Lung microvascular endothelial cell (primary cell): ENCODE measurements around the gene KNDC1. TPM values are rescaled to one million over a fixed set of nuclear protein-coding genes. Genes with fewer than 3 reads are reported as not detected.

Experiments
- DNase-seq, 2 donors: peaks; one replicate each; pipeline versions ENCODE4 v3.0.0 to v3.0.0-alpha.2; 2010; ENCODE audit warnings: low read depth in 2 of 2
- total RNA-seq: library from RNA; depleted of rRNA; stranded (reverse); fragments of >200 nt; gene quantifications from 2 replicates; pipeline ENCODE4 v1.2.1, GENCODE V29; 2014

KNDC1 gene
- total RNA-seq, 1 donor from 2014 or later: 0.20 TPM

GRCh38 chr10:133237588-133238465, 77.8 kb downstream of the KNDC1 start, which contains the start of gene VENTX:
Gene VENTX, plus strand, starts transcription at chr10:133237855. Its CDS starts 60 bp downstream, at chr10:133237915.
- no peak for DNase-seq

DNA sequence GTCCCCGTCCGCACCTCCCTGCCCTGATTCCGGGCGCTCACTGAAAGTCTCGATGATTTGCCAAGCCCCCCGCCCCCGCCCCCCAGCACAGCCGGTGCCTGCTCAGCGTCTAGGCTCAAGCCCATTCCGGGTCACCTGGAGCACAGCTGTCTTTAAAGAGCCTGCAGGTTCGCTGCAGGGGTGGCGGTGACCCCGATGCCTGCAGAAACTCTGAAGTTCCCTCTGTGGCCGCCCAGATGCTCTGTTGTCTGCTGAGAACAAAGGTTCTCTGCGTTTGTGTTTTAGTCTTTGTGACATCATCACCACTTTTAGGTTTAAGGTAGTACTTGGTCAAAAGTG, 78.4 kb downstream of the KNDC1 start:
- DNase-seq: no peak

GRCh38 chr10:133239990-133240389, 80.0 kb downstream of the KNDC1 start:
- DNase-seq: no peak

DNA sequence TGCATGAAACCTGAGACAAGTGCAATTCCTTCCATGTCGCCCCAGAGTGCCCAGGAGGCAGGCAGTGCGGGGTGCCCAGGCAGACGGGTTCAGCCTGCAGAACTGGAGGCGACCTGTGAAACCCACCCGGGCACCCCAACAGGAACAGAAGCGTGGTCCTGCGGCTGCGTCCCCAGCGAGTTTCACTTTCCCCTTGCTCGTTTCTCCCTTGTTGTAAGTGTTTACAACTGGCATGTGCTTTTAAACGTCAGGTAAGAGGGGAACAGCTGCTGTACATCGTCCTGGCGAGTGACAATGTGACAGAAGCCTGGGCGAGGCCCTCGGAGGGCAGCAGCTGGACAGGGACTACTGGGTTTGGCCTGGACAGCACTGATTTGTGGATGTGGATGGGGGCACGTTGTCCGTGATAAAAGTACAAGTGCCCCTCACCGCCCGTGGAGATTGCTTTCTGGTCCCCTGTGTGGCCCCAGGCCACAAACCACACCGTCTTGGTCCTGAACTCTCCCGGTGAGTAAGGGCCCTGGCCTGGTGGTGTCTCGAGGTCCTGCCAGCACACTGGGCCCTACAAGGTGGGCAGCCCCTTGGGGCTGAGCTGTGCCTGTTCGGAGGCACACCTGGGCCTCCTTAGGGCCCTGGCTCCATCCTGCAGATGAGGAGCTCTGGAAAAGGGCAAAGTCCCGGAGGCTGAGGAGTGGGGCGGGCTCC, 81.6 kb downstream of the KNDC1 start:
- no peak for DNase-seq

DNA sequence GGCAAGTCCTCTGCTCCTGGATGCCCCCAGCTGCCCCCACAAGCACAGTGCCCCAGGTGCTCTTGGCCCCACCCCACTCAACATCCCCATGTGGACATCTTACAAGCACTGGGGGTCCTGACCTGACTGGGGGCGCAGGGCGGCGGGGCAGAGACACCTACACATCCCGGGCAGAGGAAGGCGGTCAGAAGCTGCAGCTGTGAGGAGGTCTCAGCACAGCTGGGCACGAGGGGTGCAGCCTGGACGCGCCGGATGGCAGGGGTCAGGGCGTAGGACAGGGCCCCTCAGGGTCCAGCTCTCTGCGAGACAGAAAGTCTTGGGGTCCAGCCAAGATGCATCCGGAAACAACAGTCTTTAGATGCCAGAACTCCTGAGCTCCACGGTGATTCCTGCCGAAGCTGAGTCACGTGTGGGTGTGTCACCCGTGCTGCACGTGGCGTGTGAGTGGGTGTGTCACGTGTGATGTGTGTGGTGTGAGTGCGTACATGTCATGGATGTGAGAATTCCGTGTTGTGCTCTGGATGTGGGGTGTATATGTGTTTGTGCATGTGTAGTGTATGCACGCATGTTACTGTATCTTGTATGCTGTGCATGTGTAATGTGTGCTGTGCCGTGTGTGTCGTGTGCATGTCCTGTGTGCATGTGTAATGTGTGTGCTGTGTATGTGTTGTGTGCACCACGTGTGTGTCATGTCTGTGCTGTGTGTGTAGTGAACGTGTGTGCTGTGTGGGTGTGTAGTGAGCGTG, 82.8 kb downstream of the KNDC1 start:
- peak in 1 of 2 donors; percentile 30 for DNase-seq

- DNase-seq: no peak
Measured at GRCh38 chr10:133243593-133243992, 83.6 kb downstream of the KNDC1 start.

DNA sequence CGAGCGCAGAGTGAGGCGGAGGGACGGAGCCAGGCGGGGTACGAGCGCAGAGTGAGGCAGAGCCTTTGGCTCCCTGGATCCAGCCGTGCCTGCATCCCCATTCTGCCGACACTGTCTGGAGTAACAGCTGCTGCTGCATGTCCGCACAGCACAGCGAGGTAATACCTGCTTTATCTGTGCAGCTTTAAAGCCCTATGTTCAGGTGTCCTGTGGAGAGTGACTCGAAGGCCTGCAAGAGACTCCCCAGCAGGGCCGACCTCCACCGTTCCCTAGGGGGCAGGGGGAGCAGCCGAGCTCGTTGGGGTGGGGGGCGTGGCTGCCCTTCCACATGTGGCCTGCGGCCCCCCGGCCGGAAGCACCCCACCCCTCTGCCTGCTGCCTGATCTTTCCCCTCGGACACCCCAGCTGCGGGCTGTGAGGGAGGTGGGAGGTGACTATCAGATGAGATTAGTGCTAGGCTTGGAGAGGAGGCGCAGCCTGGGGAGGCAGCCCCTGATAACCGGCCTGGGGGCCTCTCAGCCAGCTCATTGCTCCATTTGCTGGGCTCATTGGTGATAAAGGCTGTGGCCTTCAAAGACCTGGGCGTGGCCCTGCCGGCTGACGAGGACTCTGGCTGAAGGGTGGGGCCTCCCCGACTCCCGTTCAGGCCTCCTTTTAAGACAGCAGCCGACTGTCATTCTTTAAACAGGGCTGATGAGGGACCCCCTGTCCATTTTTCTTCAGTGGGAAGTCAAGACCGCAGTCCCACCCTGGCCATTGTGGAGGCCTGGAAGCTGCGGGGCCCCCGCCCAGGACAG, 85.6 kb downstream of the KNDC1 start:
- no peak for DNase-seq

DNA sequence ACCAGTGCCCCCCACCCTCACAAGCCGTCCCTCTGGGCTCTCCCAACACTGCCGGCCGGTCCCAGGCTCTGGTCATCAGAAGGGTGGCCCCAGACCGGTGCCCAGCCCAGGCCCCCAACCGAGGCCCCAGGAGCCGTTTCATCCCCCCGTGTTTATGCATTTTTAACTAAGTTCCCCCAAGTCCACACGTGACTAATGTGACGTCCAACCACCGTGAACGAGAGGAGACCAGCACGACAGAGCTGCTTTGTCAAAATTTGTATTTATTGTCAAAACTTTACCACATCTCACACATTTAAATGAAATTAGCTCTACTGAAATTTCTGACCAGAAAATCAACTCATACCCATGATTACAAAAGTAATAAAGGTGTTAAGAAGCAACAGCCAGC, 86.2 kb downstream of the KNDC1 start:
- no peak for DNase-seq

- DNase-seq: no peak
Measured at GRCh38 chr10:133247681-133248333, 87.8 kb downstream of the KNDC1 start.

DNA sequence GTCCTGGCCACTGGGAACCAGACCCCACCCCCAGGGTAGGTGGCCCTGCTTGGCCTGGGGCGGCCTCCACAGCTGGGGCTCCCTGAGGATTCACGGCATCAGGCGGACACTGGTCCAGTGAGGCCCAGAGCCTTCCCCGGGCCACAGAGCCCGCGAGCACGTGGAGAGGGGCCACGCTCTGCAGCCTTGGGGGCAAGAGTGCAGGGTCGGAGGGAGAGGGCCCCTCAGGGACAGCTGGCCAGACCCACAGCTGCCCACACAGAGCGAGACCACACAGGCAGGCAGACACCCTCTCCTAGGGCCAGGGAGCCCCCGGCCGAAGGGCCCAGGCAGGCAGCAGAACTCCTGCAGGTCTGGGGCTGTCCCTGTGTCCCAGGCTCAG, 88.3 kb downstream of the KNDC1 start:
- no peak for DNase-seq

GRCh38 chr10:133249094-133249780, 89.2 kb downstream of the KNDC1 start:
- no peak for DNase-seq

GRCh38 chr10:133249975-133250754, 90.1 kb downstream of the KNDC1 start:
- no peak for DNase-seq

- DNase-seq: no peak
Measured at GRCh38 chr10:133251388-133252222, 91.6 kb downstream of the KNDC1 start.

DNA sequence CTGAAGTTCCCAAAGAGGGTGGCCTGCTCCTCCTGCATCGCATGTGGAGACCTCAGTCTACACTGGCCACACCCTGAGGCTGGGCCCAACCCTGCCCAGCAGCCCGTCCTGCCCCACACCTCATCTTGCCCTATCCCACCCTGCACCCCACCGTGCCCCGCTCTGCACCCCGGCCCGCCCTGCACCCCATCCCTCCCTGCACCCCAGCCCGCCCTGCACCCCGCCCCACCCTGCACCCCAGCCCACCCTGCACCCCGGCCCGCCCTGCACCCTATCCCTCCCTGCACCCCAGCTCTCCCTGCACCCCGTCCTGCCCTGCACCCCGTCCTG, 92.2 kb downstream of the KNDC1 start:
- DNase-seq: no peak

DNA sequence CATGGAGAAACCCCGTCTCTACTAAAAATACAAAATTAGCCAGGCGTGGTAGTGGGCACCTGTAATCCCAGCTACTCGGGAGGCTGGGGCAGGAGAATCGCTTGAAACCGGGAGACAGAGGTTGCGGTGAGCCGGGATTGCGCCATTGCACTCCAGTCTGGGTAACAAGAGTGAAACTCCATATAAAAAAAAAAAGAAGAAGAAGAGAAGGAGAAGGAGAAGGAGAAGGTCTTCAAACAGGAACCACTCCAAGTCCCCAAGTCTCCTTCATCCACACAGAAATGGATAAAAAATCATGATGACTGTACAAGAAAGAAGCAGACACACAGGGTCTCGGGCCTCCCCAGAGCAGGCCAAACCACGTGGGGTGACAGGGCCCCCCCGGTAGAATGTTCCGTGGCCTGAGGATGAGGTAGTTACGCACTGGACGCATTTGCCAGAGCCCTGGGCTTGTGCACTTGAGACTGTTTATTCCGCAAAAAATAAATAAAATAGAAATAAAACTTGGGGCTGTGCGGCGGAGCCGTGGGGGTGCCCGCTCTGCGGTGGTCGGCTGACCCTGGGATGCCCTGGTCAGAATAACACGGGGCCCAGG, 93.4 kb downstream of the KNDC1 start:
- no peak for DNase-seq

DNA sequence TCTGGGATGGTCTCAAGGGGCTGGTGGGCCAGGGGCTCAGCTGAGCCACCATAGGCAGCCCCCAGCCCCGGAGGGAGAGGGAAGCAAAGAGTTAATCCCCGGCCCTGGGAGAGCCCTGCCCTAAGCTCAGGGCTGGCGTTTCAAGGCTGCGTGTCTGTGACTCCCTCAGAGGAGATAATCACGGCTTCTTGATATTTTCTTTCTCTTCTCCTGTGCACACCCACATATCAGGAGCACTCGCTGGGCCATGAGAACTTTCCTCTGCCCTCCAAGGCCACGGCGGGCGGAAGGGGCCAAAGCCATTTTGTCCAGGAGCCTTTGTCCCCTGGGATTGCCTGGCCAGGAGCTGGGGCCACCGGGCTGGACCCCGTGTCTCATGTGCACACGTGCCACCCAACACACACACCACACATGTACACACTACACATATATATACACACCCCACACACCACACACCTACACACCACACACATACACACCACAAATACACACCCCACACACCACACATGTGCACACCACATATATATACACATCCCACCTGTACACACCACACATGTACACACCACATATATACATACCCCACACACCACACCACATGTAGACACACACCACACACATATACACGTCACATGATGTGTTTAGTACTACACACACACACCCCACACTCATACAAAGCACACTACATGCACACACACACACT, 94.6 kb downstream of the KNDC1 start:
- no peak for DNase-seq

DNA sequence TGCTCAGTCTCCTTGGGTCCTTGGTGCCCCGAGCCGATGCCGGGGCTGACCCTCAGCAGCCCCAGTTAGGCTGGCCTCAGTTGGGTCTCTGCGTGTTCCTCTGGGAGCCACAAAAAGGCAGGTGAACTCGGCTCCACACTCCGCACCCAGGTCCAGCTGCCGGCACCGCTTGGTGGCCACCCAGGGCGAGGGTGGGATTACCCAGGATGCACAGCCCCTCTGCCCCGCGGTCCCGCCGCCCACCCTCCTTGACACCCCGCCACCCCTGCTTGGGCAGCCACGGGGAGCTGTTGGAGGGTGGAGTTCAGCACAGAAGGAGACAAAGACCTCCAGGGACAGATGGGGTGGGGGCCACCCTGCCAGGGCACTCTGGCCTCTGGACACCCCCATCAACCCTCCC, 95.3 kb downstream of the KNDC1 start:
- DNase-seq: no peak
